Neural crest cell (in vitro differentiated cells): ENCODE measurements around the gene NANS. TPM values are rescaled to one million over a fixed set of nuclear protein-coding genes. Genes with fewer than 3 reads are reported as not detected.
"Not testable (repeated sequence)": the region's sequence is repeated elsewhere in the genome, so short reads cannot be mapped to it uniquely, and the experiment has no call there.

Experiments used
- DNase-seq: peaks from one replicate; pipeline ENCODE4 v3.0.0; 2021; ENCODE audit warnings: low read depth, mixed read lengths, low spot score
- H3K27ac Mint-ChIP-seq: one replicate; pipeline ENCODE4 v1.8.0; 2021; ENCODE audit warnings: mild to moderate bottlenecking, mixed read lengths; ENCODE audit not compliant: unreplicated experiment
- H3K27me3 Mint-ChIP-seq: 2 replicates; pipeline ENCODE4 v1.8.0; 2021; ENCODE audit warnings: low read depth, mild to moderate bottlenecking, mixed read lengths
- H3K36me3 Mint-ChIP-seq: 2 replicates; pipeline ENCODE4 v1.8.0; 2021; ENCODE audit warnings: low read depth, mild to moderate bottlenecking, mixed read lengths
- H3K4me1 Mint-ChIP-seq: 2 replicates; pipeline ENCODE4 v1.8.0; 2021; ENCODE audit warnings: mixed read lengths
- H3K4me3 Mint-ChIP-seq: one replicate; pipeline ENCODE4 v1.8.0; 2021; ENCODE audit warnings: mild to moderate bottlenecking, mixed read lengths
- H3K9me3 Mint-ChIP-seq: 2 replicates; pipeline ENCODE4 v1.8.0; 2021; ENCODE audit warnings: mixed read lengths
- CTCF ChIP-seq: fragments of 200-600 bp; sonication (generic); conservative IDR thresholded peaks from 2 replicates; pipeline ENCODE4 v1.5.0; 2021; ENCODE audit warnings: antibody characterized with exemption, mild to moderate bottlenecking
- total RNA-seq: library from RNA; stranded (reverse); gene quantifications from 2 replicates; pipeline ENCODE4 v1.2.1, GENCODE V29; 2021

Gene NANS
- total RNA-seq, 1 donor from 2014 or later = 39.6 TPM

- H3K9me3 Mint-ChIP-seq = no peaks in the 10 kb centered on the region
- H3K4me3 Mint-ChIP-seq = no peak overlapping the region
- no peaks in the 10 kb centered on the region for H3K36me3 Mint-ChIP-seq
- DNase-seq = no peak
- peaks cover 9% of the 10 kb centered on the region for H3K4me1 Mint-ChIP-seq
- no peak for TF ChIP-seq CTCF
- H3K27ac Mint-ChIP-seq = no peak overlapping the region
- no peaks in the 10 kb centered on the region for H3K27me3 Mint-ChIP-seq
Measured at GRCh38 chr9:98070704-98071103, 14.2 kb downstream of the NANS start.

- no peaks in the 10 kb centered on the region for H3K27me3 Mint-ChIP-seq
- DNase-seq = no peak
- no peaks in the 10 kb centered on the region for H3K9me3 Mint-ChIP-seq
- no peak overlapping the region for H3K4me3 Mint-ChIP-seq
- peaks cover 12% of the 10 kb centered on the region for H3K4me1 Mint-ChIP-seq
- H3K27ac Mint-ChIP-seq = no peak overlapping the region
- no peaks in the 10 kb centered on the region for H3K36me3 Mint-ChIP-seq
- TF ChIP-seq CTCF = no peak
Measured at GRCh38 chr9:98071737-98072136, 15.2 kb downstream of the NANS start.

- peak; percentile 80 for DNase-seq
- Mint-ChIP-seq H3K4me3 (no peak overlapping the region), H3K4me1 (peaks cover 12% of the 10 kb centered on the region), H3K27ac (no peak overlapping the region), H3K27me3 (no peaks in the 10 kb centered on the region), H3K36me3 (no peaks in the 10 kb centered on the region), H3K9me3 (no peaks in the 10 kb centered on the region)
- peak; percentile 99 for TF ChIP-seq CTCF
Measured at GRCh38 chr9:98074115-98074990, 17.8 kb downstream of the NANS start.

DNA sequence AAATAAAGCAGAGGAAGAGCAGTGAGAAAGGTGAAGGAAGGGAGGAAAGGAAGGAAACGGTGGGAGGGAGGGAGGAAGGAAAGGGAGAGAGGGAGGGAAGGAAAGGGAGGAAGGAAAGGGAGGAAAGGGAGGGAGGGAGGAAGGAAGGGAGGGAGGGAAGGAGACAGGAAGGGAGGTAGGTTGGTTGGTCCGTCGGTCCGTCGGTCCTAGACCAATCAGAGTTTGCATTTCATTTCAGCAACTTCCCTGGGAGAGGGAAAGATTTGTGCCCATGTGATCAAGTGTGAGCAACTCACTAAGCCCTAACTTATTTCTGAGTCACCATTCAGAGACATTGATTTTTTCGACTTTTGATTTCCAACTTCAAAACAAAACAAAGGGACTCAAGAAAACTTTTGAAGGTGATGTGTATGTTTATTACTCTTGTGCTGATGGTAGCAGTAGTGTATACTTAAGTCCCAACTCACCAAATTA, 18.8 kb downstream of the NANS start:
- Mint-ChIP-seq H3K27me3 (no peaks in the 10 kb centered on the region), H3K9me3 (no peaks in the 10 kb centered on the region), H3K4me3 (no peak overlapping the region), H3K4me1 (peaks cover 12% of the 10 kb centered on the region), H3K36me3 (peaks cover 2% of the 10 kb centered on the region), H3K27ac (no peak overlapping the region)
- no peak for TF ChIP-seq CTCF
- DNase-seq = no peak

- not testable (repeated sequence) for H3K4me3 Mint-ChIP-seq, DNase-seq, H3K36me3 Mint-ChIP-seq, H3K27me3 Mint-ChIP-seq, H3K9me3 Mint-ChIP-seq, H3K27ac Mint-ChIP-seq
- peaks cover 12% of the 10 kb centered on the region for H3K4me1 Mint-ChIP-seq
Measured at GRCh38 chr9:98076514-98076890, 20.0 kb downstream of the NANS start.

DNA sequence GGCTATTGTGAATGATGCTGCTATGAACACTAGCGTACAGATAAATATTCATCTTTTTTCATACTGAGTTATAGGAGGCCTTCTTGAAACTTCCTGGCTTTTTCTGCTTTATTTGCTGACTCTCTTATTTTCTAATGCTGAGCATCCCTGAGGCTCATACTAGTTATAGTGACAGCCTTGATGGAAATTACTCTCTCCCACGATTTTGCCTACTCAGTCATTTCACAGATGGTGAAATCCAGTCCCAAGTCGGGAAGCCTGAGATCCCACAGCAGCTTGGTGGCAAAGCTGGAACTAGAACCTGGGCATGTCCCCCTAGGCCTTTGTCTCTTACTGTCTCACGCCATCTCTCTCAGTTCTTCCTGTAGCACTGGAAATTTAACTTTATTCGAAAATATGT, 22.4 kb downstream of the NANS start:
- peaks cover 20% of the 10 kb centered on the region for H3K4me1 Mint-ChIP-seq
- no peak for TF ChIP-seq CTCF
- peaks cover 2% of the 10 kb centered on the region for H3K36me3 Mint-ChIP-seq
- no peaks in the 10 kb centered on the region for H3K27me3 Mint-ChIP-seq
- no peak overlapping the region for H3K4me3 Mint-ChIP-seq
- no peak for DNase-seq
- no peaks in the 10 kb centered on the region for H3K9me3 Mint-ChIP-seq
- no peak overlapping the region for H3K27ac Mint-ChIP-seq
